Colonic mucosa (tissue), 4 donors: ENCODE data around the gene ARMC8. TPM values are rescaled to one million over a fixed set of nuclear protein-coding genes. Genes with fewer than 3 reads are reported as not detected.

Experiments
- DNase-seq: peaks from one replicate; pipeline ENCODE4 v3.0.0-alpha.2; 2020
- H3K27ac ChIP-seq: fragments of 200-600 bp; one replicate; pipeline ENCODE4 v1.8.0; 2021
- H3K27me3 ChIP-seq: fragments of 200-600 bp; one replicate; pipeline ENCODE4 v1.8.0; 2021
- H3K36me3 ChIP-seq: fragments of 200-600 bp; one replicate; pipeline ENCODE4 v1.8.0; 2021
- H3K4me1 ChIP-seq: fragments of 200-600 bp; one replicate; pipeline ENCODE4 v1.8.0; 2021; ENCODE audit warnings: mild to moderate bottlenecking
- H3K4me3 ChIP-seq: fragments of 200-600 bp; one replicate; pipeline ENCODE4 v1.8.0; 2021
- H3K9ac ChIP-seq, 2 donors: one replicate each; pipeline ENCODE4 v1.7.0; 2013; ENCODE audit warnings: control low read depth in 2 of 2, low read depth in 2 of 2, low read length in 2 of 2
- H3K9me3 ChIP-seq: fragments of 200-600 bp; one replicate; pipeline ENCODE4 v1.8.0; 2021
- CTCF ChIP-seq: fragments of 200-600 bp; IDR thresholded peaks from one replicate; pipeline ENCODE4 v1.8.0; 2022; ENCODE audit warnings: antibody characterized with exemption, mild to moderate bottlenecking
- intact Hi-C: fragments of 100-400 bp; cut with DNase I; formaldehyde crosslinking; loops from one replicate; pipeline ENCODE4 v1.14.1; 2022
- total RNA-seq, 2 donors: library from RNA; stranded (reverse); fragmentation: NEBNext Ultra II Directional in 1 of 2; extraction: Animal tissue kit (Norgen Biotek cat#: 25700) in 1 of 2; gene quantifications; one replicate each; pipeline ENCODE4 v1.2.1, GENCODE V29; 2021
- donor health status: healthy.
- donor health status: DM: no; HTN: no; CAD: no.
- donor health status: DM: no; HTN: no; CAD: no.

The ARMC8 gene
- total RNA-seq, 2 donors from 2014 or later, result 29.9 to 35.0 TPM

GRCh38 chr3:138174421-138175131 is 12.5 kb upstream of the ARMC8 start, which contains the start of gene DBR1:
TSS of gene DBR1 (minus strand) at chr3:138174921. CDS start at chr3:138174795, 126 bp downstream.
- Histone ChIP-seq H3K27ac (peak within 1 kb of the TSS; percentile 74), H3K27me3 (no peaks in the 10 kb centered on the region), H3K9ac (peak within 1 kb of the TSS; percentile 89), H3K4me3 (peak within 1 kb of the TSS; percentile 65), H3K36me3 (no peaks in the 10 kb centered on the region), H3K9me3 (no peaks in the 10 kb centered on the region), H3K4me1 (peaks cover 6% of the 10 kb centered on the region)
- DNase-seq, result peak; percentile 94
- intact Hi-C loops, result no loop called here
- TF ChIP-seq CTCF, result no peak

GRCh38 chr3:138180375-138181029 is 6.6 kb upstream of the ARMC8 start:
- H3K27ac ChIP-seq, result no peak overlapping the region
- no peaks in the 10 kb centered on the region for H3K36me3 ChIP-seq
- TF ChIP-seq CTCF, result peak; percentile 12
- H3K4me1 ChIP-seq, result no peaks in the 10 kb centered on the region
- no peak overlapping the region for H3K9ac ChIP-seq
- peak; percentile 28 for DNase-seq
- H3K27me3 ChIP-seq, result no peaks in the 10 kb centered on the region
- intact Hi-C loops, result loop anchor here (5.0 kb wide), 1 partner anchor 152 kb away; no protein-coding TSS in a partner anchor
- no peaks in the 10 kb centered on the region for H3K9me3 ChIP-seq
- H3K4me3 ChIP-seq, result no peak overlapping the region

GRCh38 chr3:138184994-138185393 is 2.1 kb upstream of the ARMC8 start:
- Histone ChIP-seq H3K36me3 (no peaks in the 10 kb centered on the region), H3K4me1 (no peaks in the 10 kb centered on the region), H3K27ac (no peak overlapping the region), H3K9me3 (no peaks in the 10 kb centered on the region), H3K9ac (no peak overlapping the region), H3K27me3 (no peaks in the 10 kb centered on the region), H3K4me3 (no peak overlapping the region)
- intact Hi-C loops, result loop anchor here (5.0 kb wide), 1 partner anchor 147 kb away; no protein-coding TSS in a partner anchor
- TF ChIP-seq CTCF, result no peak
- DNase-seq, result no peak

GRCh38 chr3:138186221-138186620 is 880 bp upstream of the ARMC8 start:
- Histone ChIP-seq H3K27me3 (no peaks in the 10 kb centered on the region), H3K4me1 (no peaks in the 10 kb centered on the region), H3K4me3 (peak overlapping the region; percentile 97), H3K9me3 (no peaks in the 10 kb centered on the region), H3K36me3 (no peaks in the 10 kb centered on the region), H3K9ac (no peak overlapping the region), H3K27ac (peak overlapping the region; percentile 96)
- TF ChIP-seq CTCF, result no peak
- no peak for DNase-seq
- intact Hi-C loops, result no loop called here

- intact Hi-C loops, result no loop called here
- Histone ChIP-seq H3K27ac (peak overlapping the region; percentile 96), H3K36me3 (no peaks in the 10 kb centered on the region), H3K4me1 (no peaks in the 10 kb centered on the region), H3K4me3 (peak overlapping the region; percentile 97), H3K9me3 (no peaks in the 10 kb centered on the region), H3K9ac (peak overlapping the region; percentile 28 to 95), H3K27me3 (no peaks in the 10 kb centered on the region)
- TF ChIP-seq CTCF, result no peak
- peak; percentile 92 for DNase-seq
These were observed 252 bp upstream of the ARMC8 start for GRCh38 chr3:138186803-138187295.
